Caco-2 (cell line): ENCODE data around the gene GC. TPM values are rescaled to one million over a fixed set of nuclear protein-coding genes. Genes with fewer than 3 reads are reported as not detected.
"Not testable (repeated sequence)": the region's sequence is repeated elsewhere in the genome, so short reads cannot be mapped to it uniquely, and the experiment has no call there.

Experiments
- BruUV-seq: library from RNA; stranded (reverse); fragments of 400-500 nt; replicated peaks from 2 replicates; lab custom pipeline; 2021; lab: Mats Ljungman, UMichigan
- CTCF ChIA-PET: fragments of 300-600 bp; sonication (Branson Sonifier 250); formaldehyde crosslinking; loops from one replicate; lab custom pipeline; 2022; ENCODE audit warnings: antibody characterized with exemption; lab: Charles Lee
- POLR2A ChIA-PET: fragments of 300-600 bp; sonication (Branson Sonifier 250); formaldehyde crosslinking; loops from one replicate; lab custom pipeline; 2022; ENCODE audit warnings: antibody characterized with exemption; lab: Charles Lee
- DNase-seq, 2 experiments: peaks; one replicate each; pipeline versions ENCODE4 v3.0.0 to v3.0.0-alpha.2; 2020 to 2022
- H3K27me3 ChIP-seq: replicated peaks from 2 replicates; pipeline ENCODE4 v1.6.0; 2011; ENCODE audit warnings: low read length; ENCODE audit not compliant: control insufficient read depth, insufficient read depth
- H3K36me3 ChIP-seq: 2 replicates; pipeline ENCODE4 v1.5.1; 2011; ENCODE audit warnings: low read length; ENCODE audit not compliant: control insufficient read depth, insufficient read depth
- H3K4me1 ChIP-seq: fragments of 250-450 bp; sonication (Bioruptor Pico); 2 replicates; pipeline ENCODE4 v1.5.1; 2020; ENCODE audit warnings: mild to moderate bottlenecking
- H3K4me3 ChIP-seq: 2 replicates; pipeline ENCODE4 v1.5.1; 2011; ENCODE audit warnings: low read depth, mild to moderate bottlenecking, control low read depth, low read length
- H3K9me3 ChIP-seq: fragments of 250-450 bp; sonication (Bioruptor Pico); 2 replicates; pipeline ENCODE4 v1.5.1; 2020; ENCODE audit warnings: mild to moderate bottlenecking, moderate library complexity
- H3K27ac Mint-ChIP-seq: one replicate; pipeline ENCODE4 v1.8.0; 2022; ENCODE audit warnings: mixed read lengths; ENCODE audit not compliant: unreplicated experiment
- H3K27me3 Mint-ChIP-seq: one replicate; pipeline ENCODE4 v1.8.0; 2022; ENCODE audit warnings: mixed read lengths; ENCODE audit not compliant: insufficient read depth, unreplicated experiment
- H3K36me3 Mint-ChIP-seq: one replicate; pipeline ENCODE4 v1.8.0; 2022; ENCODE audit warnings: mild to moderate bottlenecking, mixed read lengths; ENCODE audit not compliant: insufficient read depth, unreplicated experiment
- H3K4me1 Mint-ChIP-seq: one replicate; pipeline ENCODE4 v1.8.0; 2022; ENCODE audit warnings: low read depth, mixed read lengths; ENCODE audit not compliant: unreplicated experiment
- H3K4me3 Mint-ChIP-seq: one replicate; pipeline ENCODE4 v1.8.0; 2022; ENCODE audit warnings: mild to moderate bottlenecking, moderate library complexity, mixed read lengths; ENCODE audit not compliant: unreplicated experiment
- H3K9me3 Mint-ChIP-seq: one replicate; pipeline ENCODE4 v1.8.0; 2022; ENCODE audit warnings: mixed read lengths; ENCODE audit not compliant: unreplicated experiment
- intact Hi-C: fragments of 100-400 bp; cut with micrococcal nuclease; formaldehyde crosslinking; loops from one replicate; pipeline ENCODE4 v1.10.0; 2022; ENCODE audit not compliant: unreplicated experiment
- total RNA-seq: library from RNA; stranded (reverse); gene quantifications from 2 replicates; pipeline ENCODE4 v1.2.3, GENCODE V29; 2022
- TF ChIP-seq, protein P1 (sequence below), 2 experiments: fragments of 200-600 bp in 1 of 2; IDR thresholded peaks; 1 replicate in 1 of 2; 2 replicates in 1 of 2; pipeline versions ENCODE4 v1.5.1 to v1.8.0; 2011 to 2022; ENCODE audit warnings: antibody characterized with exemption in 1 of 2, control low read depth in 1 of 2, inconsistent platforms in 1 of 2, low read depth in 1 of 2, low read length in 1 of 2, mild to moderate bottlenecking in 1 of 2, moderate library complexity in 1 of 2; ENCODE audit not compliant: insufficient read depth in 1 of 2, severe bottlenecking in 1 of 2, unreplicated experiment in 1 of 2

GC gene
- total RNA-seq, 1 experiment from 2014 or later, result not detected

DNA sequence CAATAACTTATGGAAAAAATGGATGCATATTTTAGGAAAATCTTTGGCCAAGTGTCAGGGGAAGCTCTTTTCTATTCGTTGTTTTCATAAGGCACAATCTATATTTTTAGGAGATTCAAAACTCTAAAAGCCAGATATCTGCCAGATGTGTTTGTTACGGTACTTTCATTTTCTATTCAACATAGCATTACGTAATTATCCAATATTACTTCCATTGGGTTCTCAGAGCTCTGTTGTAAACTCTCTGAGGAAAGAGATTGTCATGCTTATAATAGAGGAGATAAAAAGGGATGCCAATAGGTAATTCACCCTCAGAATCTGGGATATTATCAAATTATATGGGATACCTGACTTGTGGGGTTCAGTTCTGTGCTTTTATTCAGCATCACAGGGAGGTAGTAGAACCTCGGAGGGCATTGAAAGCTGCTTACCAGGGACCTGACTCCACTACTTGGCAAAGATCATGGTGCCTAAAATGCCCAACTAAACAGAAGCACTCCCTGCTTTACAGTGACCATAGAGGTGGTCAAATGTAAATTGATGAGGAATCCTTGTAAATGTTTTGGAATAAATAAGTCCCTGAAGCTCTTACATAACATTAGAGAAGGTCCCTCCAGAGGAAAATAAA lies 32.9 kb upstream of the GC start:
- ChIA-PET CTCF (no interaction called here), POLR2A (no interaction called here)
- TF ChIP-seq, protein P1, sequence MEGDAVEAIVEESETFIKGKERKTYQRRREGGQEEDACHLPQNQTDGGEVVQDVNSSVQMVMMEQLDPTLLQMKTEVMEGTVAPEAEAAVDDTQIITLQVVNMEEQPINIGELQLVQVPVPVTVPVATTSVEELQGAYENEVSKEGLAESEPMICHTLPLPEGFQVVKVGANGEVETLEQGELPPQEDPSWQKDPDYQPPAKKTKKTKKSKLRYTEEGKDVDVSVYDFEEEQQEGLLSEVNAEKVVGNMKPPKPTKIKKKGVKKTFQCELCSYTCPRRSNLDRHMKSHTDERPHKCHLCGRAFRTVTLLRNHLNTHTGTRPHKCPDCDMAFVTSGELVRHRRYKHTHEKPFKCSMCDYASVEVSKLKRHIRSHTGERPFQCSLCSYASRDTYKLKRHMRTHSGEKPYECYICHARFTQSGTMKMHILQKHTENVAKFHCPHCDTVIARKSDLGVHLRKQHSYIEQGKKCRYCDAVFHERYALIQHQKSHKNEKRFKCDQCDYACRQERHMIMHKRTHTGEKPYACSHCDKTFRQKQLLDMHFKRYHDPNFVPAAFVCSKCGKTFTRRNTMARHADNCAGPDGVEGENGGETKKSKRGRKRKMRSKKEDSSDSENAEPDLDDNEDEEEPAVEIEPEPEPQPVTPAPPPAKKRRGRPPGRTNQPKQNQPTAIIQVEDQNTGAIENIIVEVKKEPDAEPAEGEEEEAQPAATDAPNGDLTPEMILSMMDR (IDR thresholded peaks at IDR 0.05; ENCODE audit: insufficient read depth in 1 of 2, low read depth in 1 of 2, low read length in 1 of 2, severe bottlenecking in 1 of 2, unreplicated experiment in 1 of 2), result no peak
- H3K9me3 Mint-ChIP-seq, result no peaks in the 10 kb centered on the region
- H3K27ac Mint-ChIP-seq, result no peak overlapping the region
- H3K4me3 Mint-ChIP-seq, result no peak overlapping the region
- no peaks in the 10 kb centered on the region for H3K27me3 ChIP-seq
- no peaks in the 10 kb centered on the region for H3K36me3 ChIP-seq
- BruUV-seq, result no TSS peak
- intact Hi-C loops, result no loop called here
- H3K4me3 ChIP-seq, result no peak overlapping the region
- no peak for DNase-seq
- H3K27me3 Mint-ChIP-seq, result no peaks in the 10 kb centered on the region
- no peaks in the 10 kb centered on the region for H3K4me1 ChIP-seq
- H3K36me3 Mint-ChIP-seq, result no peaks in the 10 kb centered on the region
- no peaks in the 10 kb centered on the region for H3K9me3 ChIP-seq
- H3K4me1 Mint-ChIP-seq, result no peaks in the 10 kb centered on the region

DNA sequence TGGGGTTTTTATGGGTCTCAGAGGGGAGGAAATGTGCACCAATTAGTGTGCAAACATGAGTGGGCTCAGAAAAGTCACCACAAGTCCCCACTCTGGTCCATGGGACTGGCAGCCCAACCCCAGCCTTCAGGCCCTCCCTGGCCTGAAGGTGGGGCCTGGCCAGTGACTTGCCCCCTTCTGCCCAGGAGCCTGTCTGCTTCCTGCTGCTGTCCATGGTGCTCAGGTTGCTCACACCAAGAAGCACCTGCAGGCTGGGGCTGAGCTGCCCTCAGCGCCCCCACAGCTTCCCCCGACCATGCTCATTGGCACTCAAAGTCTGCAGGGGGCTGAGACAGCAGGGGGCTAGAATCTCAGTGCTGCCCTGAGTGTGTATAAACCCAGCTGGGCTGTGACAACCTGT lies 30.6 kb upstream of the GC start:
- Histone ChIP-seq H3K4me1 (no peaks in the 10 kb centered on the region), H3K4me3 (no peak overlapping the region), H3K9me3 (no peaks in the 10 kb centered on the region), H3K36me3 (no peaks in the 10 kb centered on the region), H3K27me3 (no peaks in the 10 kb centered on the region)
- H3K36me3 Mint-ChIP-seq, result no peaks in the 10 kb centered on the region
- H3K4me3 Mint-ChIP-seq, result no peak overlapping the region
- H3K4me1 Mint-ChIP-seq, result no peaks in the 10 kb centered on the region
- POLR2A ChIA-PET, result no interaction called here
- no peak overlapping the region for H3K27ac Mint-ChIP-seq
- BruUV-seq, result no TSS peak
- TF ChIP-seq, protein P1 (IDR thresholded peaks at IDR 0.05; ENCODE audit: insufficient read depth in 1 of 2, low read depth in 1 of 2, low read length in 1 of 2, severe bottlenecking in 1 of 2, unreplicated experiment in 1 of 2), result no peak
- no peak for DNase-seq
- no peaks in the 10 kb centered on the region for H3K9me3 Mint-ChIP-seq
- H3K27me3 Mint-ChIP-seq, result no peaks in the 10 kb centered on the region
- CTCF ChIA-PET, result no interaction called here
- intact Hi-C loops, result no loop called here

DNA sequence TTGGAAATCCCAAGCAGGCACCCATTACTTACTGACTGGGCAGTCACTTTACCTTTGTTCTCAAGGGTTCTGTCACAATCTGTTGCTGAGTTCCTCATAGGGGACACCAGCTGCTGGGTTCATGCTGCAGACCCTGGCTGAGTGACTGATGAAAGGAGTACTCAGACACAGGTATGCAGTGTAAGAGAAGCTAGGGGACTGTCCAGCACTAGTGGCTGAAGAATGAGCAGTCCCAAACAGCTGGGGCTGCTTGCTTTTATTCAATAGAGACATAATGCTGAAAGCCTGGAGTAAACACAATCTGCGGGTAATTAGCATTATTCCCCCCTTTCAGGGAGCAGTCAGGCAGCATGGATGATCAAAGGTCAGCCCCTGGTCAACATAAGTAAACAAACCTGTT lies 25.9 kb upstream of the GC start:
- H3K27ac Mint-ChIP-seq, H3K9me3 ChIP-seq, H3K36me3 ChIP-seq, POLR2A ChIA-PET, CTCF ChIA-PET, H3K4me3 Mint-ChIP-seq, H3K36me3 Mint-ChIP-seq, H3K27me3 Mint-ChIP-seq, BruUV-seq, H3K4me1 ChIP-seq, H3K27me3 ChIP-seq, H3K4me1 Mint-ChIP-seq, intact Hi-C loops, H3K9me3 Mint-ChIP-seq, H3K4me3 ChIP-seq: not testable (repeated sequence)
- peak in 1 of 2 experiments; percentile 3 for DNase-seq
